ENCODE measurements around the gene DCDC2B. TPM values are rescaled to one million over a fixed set of nuclear protein-coding genes. Genes with fewer than 3 reads are reported as not detected.

DCDC2B gene
- total RNA-seq, 2 experiments from 2014 or later = 0.06 to 0.29 TPM

DNA sequence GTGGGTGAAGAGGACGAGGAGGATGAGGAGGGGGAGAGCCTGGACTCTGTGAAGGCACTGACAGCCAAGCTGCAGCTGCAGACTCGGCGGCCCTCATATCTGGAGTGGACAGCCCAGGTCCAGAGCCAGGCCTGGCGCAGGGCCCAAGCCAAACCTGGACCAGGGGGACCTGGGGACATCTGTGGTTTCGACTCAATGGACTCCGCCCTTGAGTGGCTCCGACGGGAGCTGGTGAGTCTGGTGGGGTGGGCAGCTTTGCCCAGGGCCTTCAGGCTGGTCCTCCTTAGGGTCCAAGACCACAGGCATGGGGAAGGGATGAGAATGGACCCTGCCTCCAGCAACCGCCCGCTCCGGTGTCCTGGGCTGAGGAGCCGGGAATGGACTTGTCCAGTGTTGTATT is 38.6 kb downstream of the DCDC2B start:
- no TSS peak for BruUV-seq (replicated peaks)
- DNase-seq (ENCODE audit: low spot score) = no peak
- H3K9me2 ChIP-seq (ENCODE audit: insufficient read depth, low read length) = no peaks in the 10 kb centered on the region
- peaks cover 10% of the 10 kb centered on the region; the same call in 1 of the 2 replicates for H3K79me2 ChIP-seq (ENCODE audit: insufficient read depth, low read depth, low read length)
- H4K20me1 ChIP-seq (ENCODE audit: insufficient read depth, low read length) = no peaks in the 10 kb centered on the region
- no peaks in the 10 kb centered on the region for H3K9me3 ChIP-seq (ENCODE audit: low read length)
- H3K36me3 ChIP-seq (ENCODE audit: insufficient read depth, low read length) = no peaks in the 10 kb centered on the region
- peak overlapping the region; percentile 43 for H3K4me3 ChIP-seq (ENCODE audit: low read depth, low read length, poor library complexity, severe bottlenecking)
- no peak overlapping the region; the same call in 1 of the 2 replicates for H2AFZ ChIP-seq (ENCODE audit: low read length)
- no peak for TF ChIP-seq EZH2phosphoT487 (IDR thresholded peaks at IDR 0.05; ENCODE audit: borderline replicate concordance, low read depth, low read length)
- TF ChIP-seq, protein P1, sequence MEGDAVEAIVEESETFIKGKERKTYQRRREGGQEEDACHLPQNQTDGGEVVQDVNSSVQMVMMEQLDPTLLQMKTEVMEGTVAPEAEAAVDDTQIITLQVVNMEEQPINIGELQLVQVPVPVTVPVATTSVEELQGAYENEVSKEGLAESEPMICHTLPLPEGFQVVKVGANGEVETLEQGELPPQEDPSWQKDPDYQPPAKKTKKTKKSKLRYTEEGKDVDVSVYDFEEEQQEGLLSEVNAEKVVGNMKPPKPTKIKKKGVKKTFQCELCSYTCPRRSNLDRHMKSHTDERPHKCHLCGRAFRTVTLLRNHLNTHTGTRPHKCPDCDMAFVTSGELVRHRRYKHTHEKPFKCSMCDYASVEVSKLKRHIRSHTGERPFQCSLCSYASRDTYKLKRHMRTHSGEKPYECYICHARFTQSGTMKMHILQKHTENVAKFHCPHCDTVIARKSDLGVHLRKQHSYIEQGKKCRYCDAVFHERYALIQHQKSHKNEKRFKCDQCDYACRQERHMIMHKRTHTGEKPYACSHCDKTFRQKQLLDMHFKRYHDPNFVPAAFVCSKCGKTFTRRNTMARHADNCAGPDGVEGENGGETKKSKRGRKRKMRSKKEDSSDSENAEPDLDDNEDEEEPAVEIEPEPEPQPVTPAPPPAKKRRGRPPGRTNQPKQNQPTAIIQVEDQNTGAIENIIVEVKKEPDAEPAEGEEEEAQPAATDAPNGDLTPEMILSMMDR (conservative IDR thresholded peaks at IDR 0.05; ENCODE audit: low read length) = no peak
- H3K27ac ChIP-seq (ENCODE audit: low read depth, low read length, poor library complexity, severe bottlenecking) = peak overlapping the region; percentile 99
- intact Hi-C loops (cut with micrococcal nuclease; ENCODE audit: unreplicated experiment) = no loop called here
- ChIA-PET CTCF (ENCODE audit: unreplicated experiment) (interaction anchor here (0.8 kb wide), 1 partner anchor 70 kb away, joined by 4 read pairs; no protein-coding TSS in a partner anchor), POLR2A (interaction anchor here (6.2 to 9.6 kb wide), 2 partner anchors 12 to 42 kb away, joined by 70 to 79 read pairs; partner anchors contain the start of gene HDAC1)
- peaks cover 75% of the 10 kb centered on the region for H3K4me1 ChIP-seq (ENCODE audit: insufficient read depth, low read length, poor library complexity, severe bottlenecking)
- H3K4me2 ChIP-seq (ENCODE audit: low read length) = peak overlapping the region; percentile 83

DNA sequence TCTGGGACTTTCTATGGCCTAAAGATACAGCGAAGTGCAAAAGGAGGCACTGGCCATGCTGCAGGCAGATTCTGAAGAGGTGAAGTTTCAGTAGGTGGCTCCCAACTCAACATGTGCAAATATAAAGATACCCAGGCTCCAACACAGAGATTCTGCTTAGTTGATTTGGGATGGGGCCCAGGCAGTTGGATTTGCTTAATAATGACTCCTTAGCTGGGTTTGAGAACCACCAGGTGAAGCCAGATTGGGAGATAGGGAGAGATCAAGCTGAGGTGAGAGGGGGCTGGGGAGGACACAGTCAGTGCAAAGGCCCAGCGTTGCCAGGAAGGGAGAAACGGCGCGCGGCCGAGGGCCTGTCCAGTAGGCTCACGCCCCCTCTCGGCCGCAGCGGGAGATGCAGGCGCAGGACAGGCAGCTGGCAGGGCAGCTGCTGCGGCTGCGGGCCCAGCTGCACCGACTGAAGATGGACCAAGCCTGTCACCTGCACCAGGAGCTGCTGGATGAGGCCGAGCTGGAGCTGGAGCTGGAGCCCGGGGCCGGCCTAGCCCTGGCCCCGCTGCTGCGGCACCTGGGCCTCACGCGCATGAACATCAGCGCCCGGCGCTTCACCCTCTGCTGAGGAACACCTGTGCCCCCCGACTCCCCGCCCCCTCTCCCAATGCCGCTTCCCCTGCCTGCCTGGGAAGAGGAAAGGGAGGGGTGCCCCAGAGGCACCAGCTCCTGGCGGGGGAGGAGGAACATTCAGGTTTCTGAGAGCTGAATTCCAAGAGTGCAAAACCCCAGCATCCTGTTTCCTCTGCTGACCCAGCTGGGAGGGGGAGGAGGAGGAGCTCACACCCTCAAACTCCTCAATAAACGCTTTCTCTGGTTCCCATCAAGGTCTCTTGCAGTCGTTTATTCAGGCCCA is 39.3 kb downstream of the DCDC2B start:
- POLR2A ChIA-PET = interaction anchor here (0.6 to 9.6 kb wide), 12 partner anchors 12 to 375 kb away, joined by 3 to 79 read pairs (median 4); partner anchors contain the start of genes HDAC1 and TXLNA
- Histone ChIP-seq H3K9me2 (ENCODE audit: insufficient read depth, low read length) (no peaks in the 10 kb centered on the region), H3K9me3 (ENCODE audit: low read length) (no peaks in the 10 kb centered on the region), H2AFZ (ENCODE audit: low read length) (peak overlapping the region; percentile 78), H3K4me3 (ENCODE audit: low read depth, low read length, poor library complexity, severe bottlenecking) (peak overlapping the region; percentile 43), H3K4me1 (ENCODE audit: insufficient read depth, low read length, poor library complexity, severe bottlenecking) (peaks cover 80% of the 10 kb centered on the region), H3K4me2 (ENCODE audit: low read length) (peak overlapping the region; percentile 83), H3K36me3 (ENCODE audit: insufficient read depth, low read length) (no peaks in the 10 kb centered on the region), H4K20me1 (ENCODE audit: insufficient read depth, low read length) (no peaks in the 10 kb centered on the region), H3K27ac (ENCODE audit: low read depth, low read length, poor library complexity, severe bottlenecking) (peak overlapping the region; percentile 99), H3K79me2 (ENCODE audit: insufficient read depth, low read depth, low read length) (peaks cover 17% of the 10 kb centered on the region; the same call in 1 of the 2 replicates)
- no peak for TF ChIP-seq EZH2phosphoT487 (IDR thresholded peaks at IDR 0.05; ENCODE audit: borderline replicate concordance, low read depth, low read length)
- TF ChIP-seq, protein P1 (conservative IDR thresholded peaks at IDR 0.05; ENCODE audit: low read length) = peak; percentile 93
- no TSS peak for BruUV-seq (replicated peaks)
- DNase-seq (ENCODE audit: low spot score) = peak; percentile 89
- CTCF ChIA-PET (ENCODE audit: unreplicated experiment) = interaction anchor here (0.6 to 1.3 kb wide), 4 partner anchors 29 to 146 kb away, joined by 3 to 4 read pairs (median 4); partner anchors contain the start of genes BSDC1 and CCDC28B
- intact Hi-C loops (cut with micrococcal nuclease; ENCODE audit: unreplicated experiment) = loop anchor here (2.0 kb wide), 1 partner anchor 33 kb away; no protein-coding TSS in a partner anchor
